ENCODE data around the gene PRSS53. TPM values are rescaled to one million over a fixed set of nuclear protein-coding genes. Genes with fewer than 3 reads are reported as not detected.

PRSS53 gene
- total RNA-seq, 1 experiment from 2014 or later, result 4.4 TPM

DNA sequence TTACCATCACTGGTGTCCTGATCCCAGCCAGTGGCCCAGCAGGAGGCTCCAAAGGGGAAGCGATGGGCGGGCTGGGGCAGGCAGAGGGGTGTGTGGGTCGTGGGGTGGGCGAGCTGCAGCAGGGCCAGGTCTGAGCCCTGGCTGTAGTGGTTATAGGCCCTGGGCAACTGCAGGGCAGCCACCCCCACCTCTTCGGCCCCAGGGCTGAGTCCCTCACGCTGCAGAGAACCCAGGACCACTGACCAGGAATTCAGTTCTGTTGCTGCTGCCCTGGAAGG lies 2.2 kb downstream of the PRSS53 start:
- peaks cover 22% of the 10 kb centered on the region for H3K36me3 Mint-ChIP-seq (ENCODE audit: insufficient read depth, unreplicated experiment)
- H3K9me3 Mint-ChIP-seq (ENCODE audit: unreplicated experiment), result no peaks in the 10 kb centered on the region
- TF ChIP-seq, protein P1, sequence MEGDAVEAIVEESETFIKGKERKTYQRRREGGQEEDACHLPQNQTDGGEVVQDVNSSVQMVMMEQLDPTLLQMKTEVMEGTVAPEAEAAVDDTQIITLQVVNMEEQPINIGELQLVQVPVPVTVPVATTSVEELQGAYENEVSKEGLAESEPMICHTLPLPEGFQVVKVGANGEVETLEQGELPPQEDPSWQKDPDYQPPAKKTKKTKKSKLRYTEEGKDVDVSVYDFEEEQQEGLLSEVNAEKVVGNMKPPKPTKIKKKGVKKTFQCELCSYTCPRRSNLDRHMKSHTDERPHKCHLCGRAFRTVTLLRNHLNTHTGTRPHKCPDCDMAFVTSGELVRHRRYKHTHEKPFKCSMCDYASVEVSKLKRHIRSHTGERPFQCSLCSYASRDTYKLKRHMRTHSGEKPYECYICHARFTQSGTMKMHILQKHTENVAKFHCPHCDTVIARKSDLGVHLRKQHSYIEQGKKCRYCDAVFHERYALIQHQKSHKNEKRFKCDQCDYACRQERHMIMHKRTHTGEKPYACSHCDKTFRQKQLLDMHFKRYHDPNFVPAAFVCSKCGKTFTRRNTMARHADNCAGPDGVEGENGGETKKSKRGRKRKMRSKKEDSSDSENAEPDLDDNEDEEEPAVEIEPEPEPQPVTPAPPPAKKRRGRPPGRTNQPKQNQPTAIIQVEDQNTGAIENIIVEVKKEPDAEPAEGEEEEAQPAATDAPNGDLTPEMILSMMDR (IDR thresholded peaks at IDR 0.05; ENCODE audit: unreplicated experiment), result no peak
- intact Hi-C loops (cut with micrococcal nuclease), result no loop called here
- H3K4me3 Mint-ChIP-seq (ENCODE audit: unreplicated experiment), result no peak overlapping the region
- no peak for DNase-seq (ENCODE audit: unreplicated experiment)
- no peak overlapping the region for H3K27ac Mint-ChIP-seq (ENCODE audit: low read depth, unreplicated experiment)
- H3K27me3 Mint-ChIP-seq (ENCODE audit: insufficient read depth, unreplicated experiment), result no peaks in the 10 kb centered on the region
- peaks cover 11% of the 10 kb centered on the region for H3K4me1 Mint-ChIP-seq (ENCODE audit: insufficient read depth, unreplicated experiment)
- POLR2A ChIA-PET, result interaction anchor here (1.0 kb wide), 1 partner anchor 12 kb away, joined by 5 read pairs; the partner anchor contains the start of genes ZNF646 and ZNF668
- CTCF ChIA-PET, result interaction anchor here (0.7 to 0.8 kb wide), 2 partner anchors 9 to 55 kb away, joined by 3 to 5 read pairs; no protein-coding TSS in a partner anchor
- BruUV-seq (replicated peaks), result no TSS peak

DNA sequence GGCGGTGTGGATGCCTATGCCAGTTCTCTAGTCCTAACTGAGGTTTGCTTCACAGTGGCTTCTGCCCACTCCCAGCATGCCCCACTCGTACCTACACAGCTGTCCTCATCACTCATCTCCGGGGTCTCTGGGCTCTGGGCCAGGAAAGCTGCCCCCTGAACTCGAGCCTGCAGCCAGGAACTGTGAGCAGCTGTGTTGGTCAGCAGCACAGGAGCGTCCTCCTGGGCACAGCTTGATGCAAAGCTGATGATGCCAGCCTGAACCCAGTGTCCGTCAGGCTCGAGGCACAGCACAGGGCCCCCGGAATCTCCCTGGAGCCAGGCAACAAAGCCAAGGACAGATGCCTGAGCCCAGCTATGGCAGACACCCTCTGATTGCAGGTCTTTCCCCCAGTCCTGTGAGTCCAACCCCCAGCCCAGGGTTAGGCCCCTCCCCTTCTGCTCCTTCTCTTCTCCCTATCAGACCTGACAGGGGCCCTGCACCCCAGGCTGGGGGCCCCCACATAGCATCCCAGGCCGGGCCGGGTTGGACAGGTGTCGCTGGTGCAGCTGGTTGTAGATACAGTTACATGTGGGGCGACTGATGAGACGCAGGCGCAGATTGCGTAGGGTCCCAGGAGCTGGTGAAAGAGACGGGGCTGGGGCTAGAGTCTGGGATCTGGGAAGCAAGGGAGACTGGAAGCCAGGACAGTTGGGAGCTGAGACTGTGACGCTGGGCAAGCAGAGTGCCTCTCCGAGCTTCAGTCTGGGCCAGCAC lies 2.7 kb downstream of the PRSS53 start:
- Mint-ChIP-seq H3K4me3 (ENCODE audit: unreplicated experiment) (no peak overlapping the region), H3K9me3 (ENCODE audit: unreplicated experiment) (no peaks in the 10 kb centered on the region), H3K27ac (ENCODE audit: low read depth, unreplicated experiment) (no peak overlapping the region), H3K4me1 (ENCODE audit: insufficient read depth, unreplicated experiment) (peaks cover 11% of the 10 kb centered on the region), H3K36me3 (ENCODE audit: insufficient read depth, unreplicated experiment) (peaks cover 22% of the 10 kb centered on the region), H3K27me3 (ENCODE audit: insufficient read depth, unreplicated experiment) (no peaks in the 10 kb centered on the region)
- ChIA-PET POLR2A (interaction anchor here (1.0 kb wide), 1 partner anchor 12 kb away, joined by 5 read pairs; the partner anchor contains the start of genes ZNF646 and ZNF668), CTCF (interaction anchor here (0.5 to 2.5 kb wide), 6 partner anchors 9 to 303 kb away, joined by 3 to 13 read pairs (median 4); partner anchors contain the start of gene HSD3B7)
- intact Hi-C loops (cut with micrococcal nuclease), result no loop called here
- no TSS peak for BruUV-seq (replicated peaks)
- TF ChIP-seq, protein P1 (IDR thresholded peaks at IDR 0.05; ENCODE audit: unreplicated experiment), result no peak
- no peak for DNase-seq (ENCODE audit: unreplicated experiment)

DNA sequence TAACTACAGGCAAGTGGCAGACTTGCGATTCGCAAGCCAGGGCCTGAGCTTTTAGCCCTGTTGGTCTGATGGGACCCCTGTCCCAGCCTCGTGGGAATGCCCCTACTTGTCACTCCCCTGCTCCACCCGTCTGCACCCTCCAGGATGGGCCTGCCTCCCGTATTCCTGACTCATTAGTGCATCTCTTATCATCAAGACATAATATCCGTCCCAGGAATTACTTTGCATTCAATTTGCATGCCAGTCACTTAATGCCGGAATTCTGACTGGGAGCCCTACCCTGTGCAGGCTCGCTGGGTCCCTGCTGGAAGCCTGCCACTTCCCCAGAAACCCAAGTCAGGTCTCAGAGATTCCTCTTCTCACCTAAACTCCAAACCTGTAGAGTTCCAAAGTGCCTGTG lies 3.3 kb downstream of the PRSS53 start:
- Mint-ChIP-seq H3K27me3 (ENCODE audit: insufficient read depth, unreplicated experiment) (no peaks in the 10 kb centered on the region), H3K27ac (ENCODE audit: low read depth, unreplicated experiment) (no peak overlapping the region), H3K4me3 (ENCODE audit: unreplicated experiment) (no peak overlapping the region), H3K9me3 (ENCODE audit: unreplicated experiment) (no peaks in the 10 kb centered on the region), H3K36me3 (ENCODE audit: insufficient read depth, unreplicated experiment) (peaks cover 18% of the 10 kb centered on the region), H3K4me1 (ENCODE audit: insufficient read depth, unreplicated experiment) (peaks cover 6% of the 10 kb centered on the region)
- no peak for DNase-seq (ENCODE audit: unreplicated experiment)
- ChIA-PET CTCF (interaction anchor here (0.5 to 2.5 kb wide), 5 partner anchors 9 to 303 kb away, joined by 3 to 13 read pairs (median 3); partner anchors contain the start of gene HSD3B7), POLR2A (interaction anchor here (1.0 kb wide), 1 partner anchor 11 kb away, joined by 5 read pairs; the partner anchor contains the start of genes ZNF646 and ZNF668)
- TF ChIP-seq, protein P1 (IDR thresholded peaks at IDR 0.05; ENCODE audit: unreplicated experiment), result no peak
- intact Hi-C loops (cut with micrococcal nuclease), result no loop called here
- BruUV-seq (replicated peaks), result no TSS peak

DNA sequence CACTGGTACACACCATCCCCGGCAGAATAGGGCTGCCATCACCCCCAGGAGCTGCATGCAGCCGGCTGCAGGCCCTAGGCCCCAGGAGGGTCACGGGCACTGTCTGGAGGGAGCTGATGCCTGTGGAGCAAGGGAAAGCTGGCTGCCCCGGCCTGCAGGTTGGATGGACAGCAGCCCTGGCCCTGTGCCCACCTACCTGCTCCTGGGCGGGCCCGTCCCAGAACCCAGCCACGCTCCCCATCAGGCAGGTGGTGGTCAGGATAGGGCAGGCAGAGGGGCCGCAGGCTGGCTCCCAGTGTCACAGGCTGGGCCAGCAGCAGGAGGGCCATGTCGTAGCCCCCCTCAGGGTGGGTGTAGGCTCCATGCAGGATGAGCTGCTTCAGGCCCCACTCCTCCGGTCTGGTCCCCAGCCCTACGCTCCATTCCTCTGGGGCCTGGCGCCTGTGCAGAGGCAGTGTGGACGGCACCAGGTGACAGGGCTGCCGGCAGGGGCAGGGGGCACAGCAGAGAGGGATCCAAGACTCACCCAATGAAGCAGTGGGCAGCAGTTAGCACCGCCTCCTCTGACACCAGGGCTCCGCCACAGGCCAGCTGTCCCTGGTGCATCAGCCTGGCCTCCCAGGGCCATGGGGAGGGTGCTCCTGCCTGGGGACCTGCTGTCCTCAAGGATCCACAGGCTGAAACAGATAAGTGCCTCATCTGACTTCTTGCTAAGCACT lies 4.0 kb downstream of the PRSS53 start:
- Mint-ChIP-seq H3K9me3 (ENCODE audit: unreplicated experiment) (no peaks in the 10 kb centered on the region), H3K27me3 (ENCODE audit: insufficient read depth, unreplicated experiment) (no peaks in the 10 kb centered on the region), H3K4me3 (ENCODE audit: unreplicated experiment) (no peak overlapping the region), H3K4me1 (ENCODE audit: insufficient read depth, unreplicated experiment) (peaks cover 6% of the 10 kb centered on the region), H3K36me3 (ENCODE audit: insufficient read depth, unreplicated experiment) (peaks cover 13% of the 10 kb centered on the region), H3K27ac (ENCODE audit: low read depth, unreplicated experiment) (no peak overlapping the region)
- ChIA-PET CTCF (interaction anchor here (1.0 to 2.5 kb wide), 3 partner anchors 9 to 100 kb away, joined by 3 to 13 read pairs (median 3); partner anchors contain the start of gene HSD3B7), POLR2A (interaction anchor here (2.0 kb wide), 1 partner anchor 11 kb away, joined by 6 read pairs; the partner anchor contains the start of genes ZNF646 and ZNF668)
- DNase-seq (ENCODE audit: unreplicated experiment), result no peak
- TF ChIP-seq, protein P1 (IDR thresholded peaks at IDR 0.05; ENCODE audit: unreplicated experiment), result no peak
- intact Hi-C loops (cut with micrococcal nuclease), result no loop called here
- no TSS peak for BruUV-seq (replicated peaks)
